GM21381 (cell line): ENCODE data around the gene ACTL7B.
"Not testable (repeated sequence)": the region's sequence is repeated elsewhere in the genome, so short reads cannot be mapped to it uniquely, and the experiment has no call there.

ENCODE experiments used
- ATAC-seq: cut with Tn5 transposase; IDR thresholded peaks from one replicate; pipeline ENCODE4 v1.9.1; 2021; ENCODE audit warnings: mild to moderate bottlenecking, moderate library complexity; ENCODE audit not compliant: unreplicated experiment

ACTL7B gene

GRCh38 chr9:108845947-108846346 is 9.8 kb downstream of the ACTL7B start:
- ATAC-seq: no peak

- no peak for ATAC-seq
These were observed 10.3 kb downstream of the ACTL7B start for GRCh38 chr9:108845507-108845906.

GRCh38 chr9:108844856-108845255 is 10.9 kb downstream of the ACTL7B start:
- ATAC-seq: no peak

GRCh38 chr9:108844391-108844790 is 11.4 kb downstream of the ACTL7B start:
- ATAC-seq: no peak

GRCh38 chr9:108842610-108843295 is 13.0 kb downstream of the ACTL7B start:
- ATAC-seq: no peak

- not testable (repeated sequence) for ATAC-seq
These were observed 16.2 kb downstream of the ACTL7B start for GRCh38 chr9:108839561-108839960.

- no peak for ATAC-seq
These were observed 17.8 kb downstream of the ACTL7B start for GRCh38 chr9:108838017-108838416.

- no peak for ATAC-seq
These were observed 18.3 kb downstream of the ACTL7B start for GRCh38 chr9:108837530-108837929.

- ATAC-seq: no peak
These were observed 19.0 kb downstream of the ACTL7B start for GRCh38 chr9:108836781-108837180.

- no peak for ATAC-seq
These were observed 19.5 kb downstream of the ACTL7B start for GRCh38 chr9:108836319-108836718.

GRCh38 chr9:108835831-108836230 is 20.0 kb downstream of the ACTL7B start:
- ATAC-seq: no peak

- ATAC-seq: no peak
These were observed 20.7 kb downstream of the ACTL7B start for GRCh38 chr9:108834959-108835665.

- no peak for ATAC-seq
These were observed 23.6 kb downstream of the ACTL7B start for GRCh38 chr9:108832179-108832500.

- no peak for ATAC-seq
These were observed 24.1 kb downstream of the ACTL7B start for GRCh38 chr9:108831496-108832178.

GRCh38 chr9:108830272-108830671 is 25.5 kb downstream of the ACTL7B start:
- no peak for ATAC-seq

GRCh38 chr9:108823829-108824228 is 32.0 kb downstream of the ACTL7B start:
- no peak for ATAC-seq

- ATAC-seq: no peak
These were observed 39.7 kb downstream of the ACTL7B start for GRCh38 chr9:108816037-108816436.

- ATAC-seq: no peak
These were observed 40.6 kb downstream of the ACTL7B start for GRCh38 chr9:108815156-108815555.

GRCh38 chr9:108813951-108814601 is 41.7 kb downstream of the ACTL7B start:
- ATAC-seq: no peak

- ATAC-seq: no peak
These were observed 43.3 kb downstream of the ACTL7B start for GRCh38 chr9:108812396-108813025.

- no peak for ATAC-seq
These were observed 43.8 kb downstream of the ACTL7B start for GRCh38 chr9:108811944-108812343.
